Esophagus muscularis mucosa (tissue), 4 donors: ENCODE measurements around the gene SIRT4. TPM values are rescaled to one million over a fixed set of nuclear protein-coding genes. Genes with fewer than 3 reads are reported as not detected.
"Not testable (repeated sequence)": the region's sequence is repeated elsewhere in the genome, so short reads cannot be mapped to it uniquely, and the experiment has no call there.

Source experiments
- DNase-seq: peaks from one replicate; pipeline ENCODE4 v3.0.0-alpha.2; 2017; ENCODE audit errors: extremely low spot score
- H3K27ac ChIP-seq, 4 donors: fragments of 200-600 bp; sonication (generic); replicated peaks in 1 of 4; 1 replicate in 3 of 4; 2 replicates in 1 of 4; pipeline ENCODE4 v1.5.1; 2016 to 2019; ENCODE audit warnings: mild to moderate bottlenecking in 1 of 4
- H3K27me3 ChIP-seq, 4 donors: fragments of 200-600 bp; sonication (generic); one replicate each; pipeline versions ENCODE4 v1.5.1 to v1.6.0; 2016 to 2019
- H3K36me3 ChIP-seq, 4 donors: fragments of 200-600 bp; sonication (generic); one replicate each; pipeline ENCODE4 v1.5.1; 2016 to 2019
- H3K4me1 ChIP-seq, 4 donors: fragments of 200-600 bp; sonication (generic); one replicate each; pipeline ENCODE4 v1.5.1; 2016 to 2019
- H3K4me3 ChIP-seq, 4 donors: fragments of 200-600 bp; sonication (generic); 1 replicate in 2 of 4; 2 replicates in 2 of 4; pipeline ENCODE4 v1.5.1; 2016 to 2019; ENCODE audit warnings: mild to moderate bottlenecking in 4 of 4, moderate library complexity in 1 of 4
- H3K9me3 ChIP-seq, 4 donors: fragments of 200-600 bp; sonication (generic); 1 replicate in 3 of 4; 2 replicates in 1 of 4; pipeline ENCODE4 v1.5.1; 2016 to 2019
- EP300 ChIP-seq: sonication (generic); formaldehyde crosslinking; IDR thresholded peaks from one replicate; pipeline ENCODE4 v1.6.1; 2017; ENCODE audit warnings: antibody characterized with exemption
- POLR2A ChIP-seq: fragments of 450-650 bp; IDR thresholded peaks from one replicate; pipeline ENCODE4 v1.6.1; 2017; ENCODE audit warnings: antibody characterized with exemption, moderate library complexity, mild to moderate bottlenecking, low read depth
- POLR2AphosphoS5 ChIP-seq, 2 donors: sonication (generic); formaldehyde crosslinking; IDR thresholded peaks; one replicate each; pipeline ENCODE4 v1.6.1; 2017; ENCODE audit warnings: antibody characterized with exemption in 2 of 2
- WGBS: methylation state at CpG from one replicate; pipeline ENCODE4 v1.1.5; 2018; 5-methylcytosine and 5-hydroxymethylcytosine counted together
- intact Hi-C: fragments of 100-400 bp; cut with DNase I; formaldehyde crosslinking; loops from one replicate; pipeline ENCODE4 v1.15.1; 2023
- total RNA-seq, 4 donors: library from RNA; depleted of rRNA; stranded (reverse); fragments of >200 nt; gene quantifications; one replicate each; pipeline versions ENCODE4 v1.1.0 to v1.2.1, GENCODE V29; 2016
- TF ChIP-seq, protein P1 (sequence below), 3 experiments: fragments of 200-600 bp in 2 of 3; fragments of 450-650 bp in 1 of 3; sonication (generic) in 2 of 3; IDR thresholded peaks; one replicate each; pipeline ENCODE4 v1.5.1; 2017 to 2019; ENCODE audit warnings: antibody characterized with exemption in 3 of 3, mild to moderate bottlenecking in 2 of 3, moderate library complexity in 1 of 3

Gene SIRT4
- total RNA-seq, 4 donors from 2014 or later = 0.66 to 2.3 (median 2.1) TPM

DNA sequence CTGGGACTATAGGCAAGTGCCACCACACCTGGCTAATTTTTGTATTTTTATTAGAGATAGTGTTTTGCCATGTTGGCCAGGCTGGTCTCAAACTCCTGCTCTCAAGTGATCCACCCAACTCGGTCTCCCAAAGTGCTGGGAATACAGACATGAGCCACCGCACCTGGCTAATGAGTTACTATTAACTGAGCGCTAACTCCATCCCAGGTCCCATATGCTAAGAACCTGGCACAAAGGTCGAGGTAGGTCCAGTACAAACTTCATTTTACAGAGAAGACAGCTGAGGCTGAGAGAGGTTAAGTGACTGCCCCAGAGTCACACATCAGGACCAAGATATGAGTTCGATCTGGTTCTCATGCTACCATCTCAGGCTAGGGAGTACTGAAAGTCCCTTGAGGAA, 29.9 kb downstream of the SIRT4 start:
- no peaks in the 10 kb centered on the region for H3K36me3 ChIP-seq
- no peak overlapping the region for H3K4me3 ChIP-seq
- H3K27ac ChIP-seq = no peak overlapping the region
- H3K4me1 ChIP-seq = no peaks in the 10 kb centered on the region
- DNase-seq = no peak
- peaks cover 0 to 4% (median 0%) of the 10 kb centered on the region in 4 donors for H3K27me3 ChIP-seq
- H3K9me3 ChIP-seq = no peaks in the 10 kb centered on the region
- intact Hi-C loops = no loop called here
- WGBS = 88% methylated on average over 5 of the region's 5 CpGs
- TF ChIP-seq EP300 (no peak), POLR2AphosphoS5 (IDR thresholded peaks at IDR 0.05) (no peak), POLR2A (no peak)
- TF ChIP-seq, protein P1, sequence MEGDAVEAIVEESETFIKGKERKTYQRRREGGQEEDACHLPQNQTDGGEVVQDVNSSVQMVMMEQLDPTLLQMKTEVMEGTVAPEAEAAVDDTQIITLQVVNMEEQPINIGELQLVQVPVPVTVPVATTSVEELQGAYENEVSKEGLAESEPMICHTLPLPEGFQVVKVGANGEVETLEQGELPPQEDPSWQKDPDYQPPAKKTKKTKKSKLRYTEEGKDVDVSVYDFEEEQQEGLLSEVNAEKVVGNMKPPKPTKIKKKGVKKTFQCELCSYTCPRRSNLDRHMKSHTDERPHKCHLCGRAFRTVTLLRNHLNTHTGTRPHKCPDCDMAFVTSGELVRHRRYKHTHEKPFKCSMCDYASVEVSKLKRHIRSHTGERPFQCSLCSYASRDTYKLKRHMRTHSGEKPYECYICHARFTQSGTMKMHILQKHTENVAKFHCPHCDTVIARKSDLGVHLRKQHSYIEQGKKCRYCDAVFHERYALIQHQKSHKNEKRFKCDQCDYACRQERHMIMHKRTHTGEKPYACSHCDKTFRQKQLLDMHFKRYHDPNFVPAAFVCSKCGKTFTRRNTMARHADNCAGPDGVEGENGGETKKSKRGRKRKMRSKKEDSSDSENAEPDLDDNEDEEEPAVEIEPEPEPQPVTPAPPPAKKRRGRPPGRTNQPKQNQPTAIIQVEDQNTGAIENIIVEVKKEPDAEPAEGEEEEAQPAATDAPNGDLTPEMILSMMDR (IDR thresholded peaks at IDR 0.05) = no peak

DNA sequence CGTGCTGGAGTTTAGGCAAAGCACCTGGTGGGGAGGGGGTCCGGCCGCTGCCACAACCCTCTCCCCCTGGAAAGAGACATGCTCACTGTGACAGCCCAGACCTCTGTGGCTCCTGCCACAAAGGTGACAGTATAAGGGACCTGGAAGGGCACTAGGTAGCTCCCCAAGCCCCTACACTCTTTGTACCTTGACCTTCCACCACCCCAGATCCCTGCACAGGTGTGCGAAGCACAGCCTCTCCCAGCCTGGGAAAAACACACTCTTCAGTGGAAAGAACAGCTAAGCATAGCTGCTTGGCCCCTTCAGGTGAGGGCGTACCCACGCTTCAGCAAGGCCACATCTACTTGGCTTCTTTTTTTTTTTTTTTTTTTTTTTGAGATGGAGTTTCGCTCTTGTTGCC, 30.4 kb downstream of the SIRT4 start:
- H3K9me3 ChIP-seq = no peaks in the 10 kb centered on the region
- TF ChIP-seq, protein P1 (IDR thresholded peaks at IDR 0.05) = no peak
- TF ChIP-seq POLR2A = no peak
- TF ChIP-seq EP300 = no peak
- TF ChIP-seq POLR2AphosphoS5 (IDR thresholded peaks at IDR 0.05) = no peak
- no peak overlapping the region for H3K27ac ChIP-seq
- no peaks in the 10 kb centered on the region for H3K36me3 ChIP-seq
- 88% methylated on average over 7 of the region's 7 CpGs for WGBS
- intact Hi-C loops = no loop called here
- DNase-seq = no peak
- no peak overlapping the region for H3K4me3 ChIP-seq
- H3K27me3 ChIP-seq = peaks cover 0 to 4% (median 0%) of the 10 kb centered on the region in 4 donors
- no peaks in the 10 kb centered on the region for H3K4me1 ChIP-seq

DNA sequence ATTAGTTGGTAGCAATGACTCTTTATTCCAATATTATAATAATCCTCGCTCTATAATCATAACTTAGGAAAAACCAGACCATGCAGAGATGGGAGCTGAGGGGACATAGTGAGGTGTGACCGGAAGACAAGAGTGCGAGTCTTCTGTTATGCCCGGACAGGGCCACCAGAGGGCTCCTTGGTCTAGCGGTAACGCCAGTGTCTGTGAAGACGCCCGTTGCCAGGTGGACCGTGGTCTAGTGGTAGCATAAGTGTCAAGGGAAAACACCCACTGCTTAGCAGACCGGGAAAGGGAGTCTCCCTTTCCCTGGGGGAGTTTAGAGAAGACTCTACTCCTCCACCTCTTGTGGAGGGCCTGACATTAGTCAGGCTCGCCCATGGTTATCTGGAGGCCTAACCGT, 33.3 kb downstream of the SIRT4 start:
- DNase-seq, H3K36me3 ChIP-seq, intact Hi-C loops, H3K27ac ChIP-seq, H3K27me3 ChIP-seq, H3K4me1 ChIP-seq, H3K4me3 ChIP-seq, H3K9me3 ChIP-seq: not testable (repeated sequence)
- WGBS = 15% methylated on average over 11 of the region's 12 CpGs
- TF ChIP-seq, protein P1 (IDR thresholded peaks at IDR 0.05) = peak; percentile 47 to 73 (median 67)

DNA sequence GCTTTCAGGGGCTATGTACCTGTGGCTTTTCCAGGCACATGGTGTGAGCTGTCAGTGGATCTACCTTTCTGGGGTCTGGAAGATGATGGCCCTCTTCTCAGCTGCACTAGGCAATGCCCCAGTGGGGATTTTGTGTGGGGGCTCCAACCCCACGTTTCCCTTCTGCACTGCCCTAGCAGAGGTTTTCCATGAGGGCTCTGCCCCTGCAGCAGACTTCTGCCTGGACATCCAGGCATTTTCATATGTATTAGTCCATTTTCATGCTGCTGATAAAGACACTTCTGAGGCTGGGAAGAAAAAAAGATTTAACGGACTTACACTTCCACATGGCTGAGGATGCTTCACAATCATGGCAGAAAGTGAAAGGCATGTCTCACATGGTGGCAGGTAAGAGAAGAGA, 34.3 kb downstream of the SIRT4 start:
- 93% methylated on average over 2 of the region's 2 CpGs for WGBS

DNA sequence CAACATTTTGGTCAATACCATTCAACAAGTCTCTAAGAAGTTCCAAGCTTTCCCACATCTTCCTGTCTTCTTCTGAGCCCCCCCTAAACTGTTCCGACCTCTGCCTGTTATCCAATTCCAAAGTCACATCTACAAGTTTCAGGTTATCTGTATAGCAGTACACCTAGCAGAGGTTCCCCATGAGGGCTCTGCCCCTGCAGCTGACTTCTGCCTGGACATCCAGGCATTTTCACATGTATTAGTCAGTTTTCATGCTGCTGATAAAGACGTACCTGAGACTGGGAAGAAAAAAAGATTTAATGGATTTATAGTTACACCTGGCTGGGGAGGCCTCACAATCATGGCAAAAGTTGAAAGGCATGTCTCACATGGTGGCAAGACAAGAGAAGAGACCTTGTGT, 35.6 kb downstream of the SIRT4 start:
- Histone ChIP-seq H3K9me3 (no peaks in the 10 kb centered on the region), H3K36me3 (no peaks in the 10 kb centered on the region), H3K27me3 (peaks cover 0 to 8% (median 0%) of the 10 kb centered on the region in 4 donors), H3K4me1 (no peaks in the 10 kb centered on the region), H3K4me3 (no peak overlapping the region), H3K27ac (no peak overlapping the region)
- intact Hi-C loops = no loop called here
- no peak for DNase-seq
- TF ChIP-seq POLR2AphosphoS5 (IDR thresholded peaks at IDR 0.05) = no peak
- TF ChIP-seq, protein P1 (IDR thresholded peaks at IDR 0.05) = no peak
- no peak for TF ChIP-seq POLR2A
- no peak for TF ChIP-seq EP300
- 89% methylated on average over 2 of the region's 2 CpGs for WGBS

More for the DNA sequence above, 34.3 kb downstream of the SIRT4 start:
- H3K27ac ChIP-seq, H3K27me3 ChIP-seq, H3K36me3 ChIP-seq, intact Hi-C loops, DNase-seq, H3K9me3 ChIP-seq, H3K4me3 ChIP-seq, H3K4me1 ChIP-seq: not testable (repeated sequence)
